Nucleus accumbens (tissue), 56 donors: Measurements from ENCODE around the gene SLC35F2.
"Not testable (repeated sequence)": the region's sequence is repeated elsewhere in the genome, so short reads cannot be mapped to it uniquely, and the experiment has no call there.

Source experiments
- DNase-seq, 56 donors: peaks; one replicate each; lab custom pipeline; 2025; lab: John Stamatoyannopoulos, UW

SLC35F2 gene

GRCh38 chr11:107791343-107792048 is 67.1 kb downstream of the SLC35F2 start:
- no peak for DNase-seq

DNA sequence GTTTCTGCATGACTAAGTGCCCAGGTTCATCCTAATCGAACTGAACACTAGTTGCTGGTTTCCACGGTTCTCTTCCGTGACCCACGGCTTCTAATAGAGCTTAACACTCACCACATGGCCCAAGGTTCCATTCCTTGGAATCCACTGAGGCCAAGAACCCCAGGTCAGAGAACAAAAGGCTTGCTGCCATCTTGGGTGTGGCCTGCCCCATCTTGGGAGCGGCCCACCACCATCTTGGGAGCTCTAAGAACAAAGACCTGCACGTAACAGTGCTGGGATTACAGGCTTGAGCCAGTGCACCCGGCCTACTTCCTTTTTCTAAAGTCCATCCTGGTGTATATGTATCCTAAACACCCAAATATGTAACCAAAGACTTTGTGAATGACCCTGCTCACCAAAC is 68.8 kb downstream of the SLC35F2 start:
- DNase-seq: no peak

DNA sequence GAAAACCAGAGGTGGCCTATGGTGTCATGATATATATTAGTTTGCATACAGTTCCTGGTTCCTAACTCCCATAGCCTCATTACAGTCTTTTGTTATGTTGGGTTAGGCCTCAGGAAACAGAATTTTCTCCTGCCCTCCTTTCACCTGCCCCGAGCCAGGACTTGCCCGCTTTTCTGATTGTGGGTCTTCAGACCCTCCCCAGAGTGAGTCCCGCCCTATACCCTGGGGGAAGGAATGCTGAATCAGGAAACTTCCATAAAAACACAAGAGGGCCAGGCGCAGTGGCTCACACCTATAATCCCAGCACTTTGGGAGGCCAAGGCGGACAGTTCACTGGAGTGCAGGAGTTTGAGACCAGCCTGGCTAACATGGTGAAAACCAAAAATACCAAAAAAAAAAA is 70.9 kb downstream of the SLC35F2 start:
- DNase-seq: no peak

- no peak for DNase-seq
Measured at GRCh38 chr11:107785401-107785800, 73.2 kb downstream of the SLC35F2 start.

- DNase-seq: no peak
Measured at GRCh38 chr11:107783121-107783520, 75.5 kb downstream of the SLC35F2 start.

DNA sequence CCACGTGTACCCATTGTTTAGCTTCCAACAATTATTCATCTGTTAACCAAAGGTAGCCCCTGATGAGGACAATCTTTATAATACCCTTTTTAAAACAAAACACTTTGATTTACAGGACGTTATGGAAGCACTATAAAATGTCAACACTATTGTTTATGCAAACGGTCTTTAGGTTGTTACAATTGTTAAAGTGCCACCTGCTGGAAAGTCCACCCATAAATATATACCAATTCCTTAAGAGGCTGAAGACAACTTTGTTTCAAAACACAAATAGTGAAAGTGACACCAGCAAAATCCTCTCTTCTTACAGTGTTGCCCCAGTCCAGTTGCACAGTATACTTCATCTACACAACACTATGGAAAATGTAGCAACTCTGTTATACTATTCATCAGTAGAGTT is 77.8 kb downstream of the SLC35F2 start:
- no peak for DNase-seq

DNA sequence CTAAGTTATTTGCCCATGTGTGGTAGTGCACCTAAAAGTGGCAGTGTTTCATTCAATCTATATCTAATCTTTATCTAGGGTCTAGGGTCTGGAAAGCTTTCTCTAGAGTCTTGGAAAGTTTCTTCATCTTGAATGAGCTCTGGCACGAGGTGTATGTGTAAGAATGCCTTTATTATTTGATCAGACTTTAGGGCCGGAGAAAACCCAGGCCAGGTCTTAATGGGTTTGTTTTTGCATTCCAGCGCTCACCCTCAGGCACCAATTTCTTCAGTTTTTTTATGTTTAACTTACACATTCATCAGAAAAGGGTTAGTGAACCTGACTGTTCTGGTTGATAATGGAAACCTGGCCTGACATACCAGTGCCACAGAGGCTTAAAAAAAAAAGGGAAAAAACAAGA is 78.5 kb downstream of the SLC35F2 start:
- DNase-seq: no peak

GRCh38 chr11:107778839-107779517 is 79.6 kb downstream of the SLC35F2 start:
- DNase-seq: no peak

DNA sequence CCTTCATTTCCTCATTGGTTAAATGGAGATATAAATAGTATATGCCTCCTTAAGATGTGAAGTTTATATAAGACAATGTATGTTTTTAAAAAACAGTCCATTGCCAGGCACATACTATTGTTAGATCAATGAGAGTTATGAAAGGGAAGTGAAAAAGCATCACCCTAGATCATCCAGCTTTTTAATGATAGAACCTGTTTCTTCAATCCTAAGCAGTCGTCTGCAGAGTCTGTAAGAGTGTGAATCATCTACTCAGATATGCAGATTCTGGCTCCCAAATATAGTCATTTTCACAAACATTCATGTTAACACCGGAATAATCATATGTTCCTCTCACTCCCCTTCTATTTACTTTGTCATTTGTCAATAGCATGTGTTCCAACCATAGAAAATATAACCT is 81.5 kb downstream of the SLC35F2 start:
- no peak for DNase-seq

- no peak for DNase-seq
Measured at GRCh38 chr11:107776062-107776461, 82.5 kb downstream of the SLC35F2 start.

- DNase-seq: no peak
Measured at GRCh38 chr11:107770551-107770951, 88.0 kb downstream of the SLC35F2 start.

DNA sequence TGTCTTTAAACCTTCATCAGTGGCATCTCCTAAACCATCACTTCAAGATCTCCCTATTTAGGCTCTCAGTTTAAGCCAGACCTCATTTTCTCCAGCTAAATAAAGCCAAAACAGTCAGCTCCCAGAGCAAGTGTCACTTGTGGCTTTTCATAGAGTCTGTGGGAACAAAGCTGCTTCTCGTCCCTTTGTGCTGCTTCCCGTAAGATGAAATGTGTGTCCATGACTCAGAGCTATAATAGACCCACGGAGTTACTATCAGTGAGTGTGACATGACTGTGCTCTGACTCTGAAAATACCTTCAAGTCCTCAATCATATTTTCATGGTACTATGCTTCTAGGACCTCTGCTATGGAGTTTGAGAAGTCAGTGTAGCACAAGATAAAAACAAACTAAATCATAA is 89.4 kb downstream of the SLC35F2 start:
- DNase-seq: peak in 2 of 56 donors; percentile 3 to 8

GRCh38 chr11:107758719-107759355 is 99.8 kb downstream of the SLC35F2 start:
- not testable (repeated sequence) for DNase-seq

- DNase-seq: no peak
Measured at GRCh38 chr11:107757661-107758060, 100.9 kb downstream of the SLC35F2 start.

DNA sequence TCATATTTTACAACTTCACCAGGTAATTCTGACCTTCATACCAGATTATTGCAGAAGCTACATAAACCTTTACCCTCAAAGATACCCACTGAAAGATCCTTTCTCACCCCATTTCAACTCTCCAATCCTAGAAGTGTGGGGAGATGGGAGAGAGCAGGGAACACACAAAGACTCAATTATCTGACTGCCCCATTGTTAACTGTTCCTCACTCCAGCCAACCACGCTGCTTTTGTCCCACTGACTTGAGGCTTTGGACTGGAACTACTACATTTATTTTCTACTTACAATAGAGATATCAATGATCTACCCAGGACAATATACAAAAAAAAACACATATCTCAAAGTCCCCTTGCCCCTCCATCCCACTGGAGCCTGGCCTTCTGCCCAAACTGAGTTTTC is 102.0 kb downstream of the SLC35F2 start:
- peak in 11 of 56 donors; percentile 3 to 38 (median 11) for DNase-seq

- no peak for DNase-seq
Measured at GRCh38 chr11:107752949-107753822, 105.4 kb downstream of the SLC35F2 start.

DNA sequence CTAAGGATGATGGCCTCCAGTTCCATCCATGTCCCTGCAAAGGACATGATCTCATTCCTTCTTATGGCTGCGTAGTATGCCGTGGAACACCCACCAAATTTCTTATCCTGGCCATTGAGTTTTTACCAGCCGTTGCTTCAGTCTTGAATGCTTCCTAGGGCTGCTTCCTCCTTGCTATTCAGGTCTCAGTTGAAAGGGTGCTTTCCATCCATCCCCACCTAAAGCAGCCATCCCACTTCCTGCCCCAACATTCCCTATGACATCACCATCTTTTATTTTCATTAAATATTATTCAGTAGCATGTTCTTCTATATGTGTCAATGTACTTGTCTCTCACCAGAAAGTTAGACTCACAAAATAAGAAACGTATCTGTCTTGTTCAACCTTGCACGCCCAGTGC is 106.1 kb downstream of the SLC35F2 start:
- DNase-seq: no peak

DNA sequence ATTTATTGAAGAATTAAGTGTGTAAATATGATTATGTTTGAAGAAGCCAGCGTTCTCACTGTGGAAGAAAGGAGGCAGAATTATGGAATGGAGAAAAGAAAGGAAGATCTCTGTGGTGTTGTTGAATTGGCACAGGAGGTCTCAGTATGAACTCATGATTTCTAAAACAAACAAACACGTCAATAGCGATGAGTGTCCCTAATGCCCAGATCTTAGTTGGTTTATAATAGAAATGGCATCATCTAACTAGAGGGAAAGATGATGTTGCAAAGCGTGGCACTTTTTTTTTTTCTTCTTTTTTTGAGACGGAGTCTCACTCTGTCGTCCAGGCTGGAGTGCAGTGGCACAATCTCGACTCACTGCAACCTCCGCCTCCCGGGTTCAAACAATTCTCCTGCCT is 107.5 kb downstream of the SLC35F2 start:
- no peak for DNase-seq

GRCh38 chr11:107750313-107750712 is 108.3 kb downstream of the SLC35F2 start:
- no peak for DNase-seq

- DNase-seq: no peak
Measured at GRCh38 chr11:107747622-107748021, 111.0 kb downstream of the SLC35F2 start.

- DNase-seq: no peak
Measured at GRCh38 chr11:107744736-107745135, 113.9 kb downstream of the SLC35F2 start.
